HG03097 (cell line): ENCODE data around the gene CAPN1.
"Not testable (repeated sequence)": the region's sequence is repeated elsewhere in the genome, so short reads cannot be mapped to it uniquely, and the experiment has no call there.

ENCODE experiments used
- ATAC-seq: cut with Tn5 transposase; IDR thresholded peaks from one replicate; pipeline ENCODE4 v1.9.1; 2021; ENCODE audit not compliant: unreplicated experiment, low FRiP score

Gene CAPN1

GRCh38 chr11:65159012-65159411, 22.7 kb upstream of the CAPN1 start:
- ATAC-seq = no peak

- no peak for ATAC-seq
These were observed 21.1 kb upstream of the CAPN1 start for GRCh38 chr11:65160643-65161042.

GRCh38 chr11:65163684-65164083, 18.0 kb upstream of the CAPN1 start:
- ATAC-seq = no peak

DNA sequence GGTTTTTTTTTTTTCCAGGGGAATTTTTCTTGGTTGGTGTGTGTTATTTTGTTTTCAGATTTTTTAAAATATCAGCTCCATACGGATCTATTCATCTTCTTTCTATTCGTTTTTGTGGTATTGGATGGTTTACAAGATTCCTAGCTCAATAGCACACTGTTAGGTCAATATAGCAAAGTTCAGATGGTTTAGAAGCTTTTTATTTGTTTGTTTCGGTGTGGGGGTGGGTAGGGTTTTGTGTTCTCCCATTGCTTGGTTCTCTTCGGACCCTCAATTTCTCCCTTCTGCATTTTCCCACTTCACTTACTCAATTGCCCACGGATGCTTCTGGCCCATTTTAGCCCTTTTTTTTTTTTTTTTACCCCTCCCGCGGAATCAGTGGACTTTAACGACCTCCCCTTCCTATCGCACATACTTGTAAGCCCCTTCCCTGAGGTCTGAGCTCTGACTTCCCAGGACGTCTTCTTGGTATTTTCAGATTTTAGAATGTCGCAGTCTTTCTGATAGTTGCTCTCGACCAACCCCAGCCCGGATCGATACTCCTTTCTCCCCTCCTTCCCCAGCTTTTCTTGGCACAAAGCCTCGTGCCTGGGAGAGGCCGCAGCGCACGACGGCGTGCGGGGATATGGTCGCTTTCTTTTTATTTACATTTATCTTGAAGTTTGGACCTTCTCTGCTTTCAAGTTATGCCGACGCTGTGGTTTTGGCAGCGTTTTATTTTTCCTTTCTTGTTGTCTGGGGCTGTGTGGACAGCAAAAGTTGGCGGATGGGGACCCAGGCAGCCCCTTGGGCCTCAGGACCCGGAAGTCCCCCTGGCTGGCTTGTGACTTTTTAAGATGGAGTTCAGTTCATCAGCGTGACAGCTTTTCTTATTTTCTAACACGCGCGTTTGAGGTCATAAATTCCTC, 16.1 kb upstream of the CAPN1 start:
- ATAC-seq = no peak

GRCh38 chr11:65166893-65167292, 14.8 kb upstream of the CAPN1 start:
- no peak for ATAC-seq

DNA sequence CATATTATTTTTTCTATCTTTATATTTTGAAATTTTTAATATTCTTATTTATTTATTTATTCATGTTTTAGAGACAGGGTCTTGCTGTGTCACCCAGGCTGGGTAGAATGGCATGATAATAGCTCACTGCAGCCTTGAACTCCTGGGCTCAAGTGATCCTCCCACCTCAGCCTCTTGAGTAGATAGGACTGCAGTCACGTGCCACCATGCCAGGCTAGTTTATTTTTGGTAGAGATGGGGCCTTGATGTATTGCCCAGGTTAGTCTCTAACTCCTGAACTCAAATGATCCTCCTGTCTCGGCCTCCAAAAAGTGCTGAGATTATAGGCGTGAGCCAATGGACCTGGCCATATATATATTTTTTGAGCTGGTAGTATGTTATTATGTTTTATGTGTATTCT, 14.1 kb upstream of the CAPN1 start:
- no peak for ATAC-seq

DNA sequence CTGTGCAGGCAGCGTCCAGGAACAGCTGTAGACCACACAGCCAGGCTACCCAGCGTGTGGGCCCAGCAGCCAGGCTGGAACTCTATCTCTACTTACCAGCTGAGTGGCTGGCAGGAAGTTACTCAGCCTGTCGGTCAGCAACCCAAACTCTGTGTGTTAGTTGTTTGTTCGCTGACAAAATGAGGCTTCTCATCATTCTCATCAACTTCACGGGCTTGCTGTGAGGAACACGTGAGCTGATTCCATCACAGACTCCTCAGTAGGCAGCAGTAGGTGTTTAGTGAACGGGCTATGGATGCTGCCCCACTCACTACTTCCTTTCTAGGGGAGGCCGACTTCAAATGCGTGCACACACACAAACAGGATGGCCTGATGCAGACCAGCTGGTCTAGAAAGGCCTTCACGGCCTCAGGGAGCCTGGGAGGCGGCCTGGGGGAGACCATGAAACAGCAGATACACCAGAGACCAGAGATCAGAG, 12.5 kb upstream of the CAPN1 start:
- ATAC-seq = no peak

GRCh38 chr11:65170058-65170534, 11.6 kb upstream of the CAPN1 start, which contains the start of gene SPDYC:
Gene SPDYC (plus strand): TSS chr11:65170233. CDS start chr11:65171358, 1,125 bp downstream.
- ATAC-seq = no peak

GRCh38 chr11:65172600-65172999, 9.1 kb upstream of the CAPN1 start:
- ATAC-seq = no peak

DNA sequence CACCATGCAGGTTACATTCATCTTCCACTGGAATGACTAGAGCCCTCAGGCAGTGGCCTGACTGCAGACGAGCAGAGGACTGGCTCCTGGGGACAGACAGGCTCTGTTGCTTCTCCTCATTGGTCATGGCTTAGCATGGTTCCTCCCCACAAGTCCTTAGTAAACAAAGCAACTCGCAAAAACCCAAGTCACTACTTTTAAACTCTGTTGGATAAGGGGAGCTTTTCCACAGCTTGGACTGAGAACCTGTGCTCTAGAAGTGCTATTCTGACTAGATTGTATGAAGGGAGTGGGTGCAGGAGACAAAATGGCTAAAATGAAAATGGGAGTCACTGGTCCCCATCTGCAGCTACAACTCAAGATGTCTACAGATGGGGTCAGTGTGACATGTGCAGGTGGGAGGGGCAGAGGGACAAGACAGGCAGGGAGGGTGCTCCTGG, 7.1 kb upstream of the CAPN1 start:
- not testable (repeated sequence) for ATAC-seq

DNA sequence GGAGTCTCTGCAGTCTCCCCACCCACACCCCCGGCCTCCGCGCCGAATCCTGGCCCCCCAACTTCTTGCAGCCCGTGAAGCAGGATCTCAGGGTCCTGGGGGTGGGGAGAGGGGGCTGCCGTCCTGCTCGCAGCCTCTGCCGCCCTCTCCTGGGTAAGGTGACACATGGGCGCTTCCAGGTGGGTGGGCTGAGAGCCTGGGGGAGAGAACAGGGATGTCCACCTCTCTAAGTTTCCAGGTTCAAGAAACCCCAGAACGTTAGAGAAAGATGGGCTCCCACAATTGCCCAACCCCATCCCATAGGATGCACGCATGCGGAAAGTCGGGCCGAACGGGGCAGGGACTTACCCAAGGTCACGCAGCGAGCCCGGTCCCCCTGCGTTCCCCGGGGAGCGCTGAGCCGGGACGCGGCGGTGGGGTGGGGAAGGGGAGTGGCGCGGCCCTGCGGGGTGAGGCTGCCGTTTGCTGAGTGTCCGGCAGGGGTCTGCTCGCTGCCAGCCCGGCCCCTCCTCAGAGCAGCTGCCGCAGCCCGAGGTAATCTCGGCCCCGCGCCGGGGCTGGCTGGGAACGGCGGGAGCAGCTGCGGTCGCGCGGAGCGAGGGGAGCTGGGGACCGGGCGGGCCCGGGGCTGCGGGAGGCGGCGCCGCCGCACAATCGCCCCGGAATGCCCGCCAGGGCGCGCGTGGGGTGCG, 705 bp upstream of the CAPN1 start:
- no peak for ATAC-seq

DNA sequence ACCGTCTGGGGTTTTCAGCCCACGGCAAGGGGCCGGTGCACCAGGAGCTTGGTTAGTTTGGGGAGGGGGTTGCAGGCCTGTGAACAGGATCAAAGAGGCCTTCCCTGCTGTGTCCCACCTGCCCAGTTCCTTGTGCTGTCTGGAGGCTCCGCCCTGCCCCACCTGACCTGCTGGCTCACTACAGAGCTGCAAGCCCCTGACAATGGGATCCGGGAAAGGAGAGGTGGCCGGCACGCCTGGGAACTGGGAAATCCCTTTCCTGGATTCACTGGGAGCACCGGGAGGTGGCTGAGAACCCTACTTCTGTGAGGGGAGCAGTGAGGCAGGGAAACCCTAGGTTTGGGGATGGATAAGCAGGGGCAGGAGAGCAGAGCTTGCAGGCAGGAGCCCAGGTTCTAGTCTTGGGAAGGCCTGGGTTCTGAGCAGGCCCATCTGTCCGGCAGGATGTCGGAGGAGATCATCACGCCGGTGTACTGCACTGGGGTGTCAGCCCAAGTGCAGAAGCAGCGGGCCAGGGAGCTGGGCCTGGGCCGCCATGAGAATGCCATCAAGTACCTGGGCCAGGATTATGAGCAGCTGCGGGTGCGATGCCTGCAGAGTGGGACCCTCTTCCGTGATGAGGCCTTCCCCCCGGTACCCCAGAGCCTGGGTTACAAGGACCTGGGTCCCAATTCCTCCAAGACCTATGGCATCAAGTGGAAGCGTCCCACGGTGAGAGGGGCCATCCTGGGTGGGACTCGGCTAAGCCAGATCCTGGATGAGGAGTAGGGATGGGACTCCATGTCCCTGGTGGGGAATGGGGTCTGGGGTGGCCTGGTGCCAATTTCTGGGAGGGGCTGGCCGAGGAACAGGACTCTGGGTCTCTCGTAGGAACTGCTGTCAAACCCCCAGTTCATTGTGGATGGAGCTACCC, 786 bp downstream of the CAPN1 start:
- ATAC-seq = no peak

DNA sequence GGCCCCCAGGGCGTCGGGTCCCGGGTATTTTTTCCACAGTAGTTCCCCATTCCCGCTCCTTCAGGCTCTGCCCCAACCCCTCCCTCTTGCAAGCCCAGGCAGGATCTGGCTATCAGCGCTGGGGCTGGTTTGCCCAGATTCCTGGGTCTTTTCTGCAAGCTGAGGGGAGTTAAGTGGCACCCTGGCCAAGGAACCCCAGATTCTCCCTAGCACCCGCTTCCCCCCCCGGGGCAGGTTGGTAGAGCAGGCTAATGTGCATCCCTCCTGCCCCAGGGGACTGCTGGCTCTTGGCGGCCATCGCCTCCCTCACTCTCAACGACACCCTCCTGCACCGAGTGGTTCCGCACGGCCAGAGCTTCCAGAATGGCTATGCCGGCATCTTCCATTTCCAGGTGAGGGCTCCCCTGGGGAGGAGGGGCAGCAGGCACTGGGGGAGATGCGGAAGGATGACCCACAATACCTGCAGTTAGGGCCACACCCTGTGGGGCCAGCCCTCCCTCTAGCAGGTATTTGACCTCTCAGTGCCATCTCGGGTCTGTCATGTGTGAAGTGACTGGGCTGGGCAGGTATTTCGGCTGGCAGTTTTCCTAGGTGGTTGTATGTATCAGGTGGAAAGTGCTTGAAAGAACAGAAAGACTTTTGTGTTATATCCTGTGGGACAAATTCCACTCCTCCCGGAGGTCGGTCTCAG, 1.6 kb downstream of the CAPN1 start:
- no peak for ATAC-seq

DNA sequence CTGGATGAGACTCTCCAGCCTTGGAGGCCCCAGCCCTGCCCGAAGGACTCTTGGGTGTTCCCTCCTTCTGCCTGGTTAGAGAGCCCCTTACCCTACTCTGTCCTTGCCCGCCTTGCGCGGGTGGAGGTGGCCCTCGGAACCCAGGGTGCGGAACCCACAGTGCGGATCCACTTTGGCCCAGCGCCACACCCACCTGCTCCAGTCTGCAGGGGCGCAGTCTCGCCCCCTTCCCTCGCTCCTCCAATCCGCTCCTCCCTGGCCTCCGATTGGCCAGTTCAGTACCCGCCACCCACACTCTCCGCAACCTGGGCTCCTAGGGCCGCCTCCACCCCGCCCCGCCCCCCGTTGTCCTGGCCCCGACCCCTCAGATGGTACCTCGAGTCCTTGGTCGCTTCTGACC, 2.4 kb downstream of the CAPN1 start:
- no peak for ATAC-seq

DNA sequence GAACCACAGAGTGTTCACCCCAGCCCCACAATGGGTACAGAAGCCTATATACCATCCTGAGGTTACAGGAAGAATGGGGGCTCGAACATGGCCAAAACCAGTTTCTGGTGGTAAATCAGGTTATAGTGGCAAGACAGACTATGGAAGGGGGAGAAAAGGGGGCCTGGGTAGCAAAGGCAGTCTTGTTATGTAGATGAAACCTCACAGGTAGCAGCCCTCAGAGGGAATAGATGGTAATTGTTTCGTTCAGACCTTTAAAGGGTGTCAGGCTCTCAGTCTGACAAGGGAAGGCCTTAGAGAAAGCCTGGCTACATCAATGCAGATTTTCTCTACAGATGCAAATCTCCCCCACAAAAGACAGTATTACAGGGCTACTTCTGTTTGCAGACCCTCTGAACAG, 3.4 kb downstream of the CAPN1 start:
- ATAC-seq = no peak

- no peak for ATAC-seq
These were observed 4.2 kb downstream of the CAPN1 start for GRCh38 chr11:65185869-65186341.

DNA sequence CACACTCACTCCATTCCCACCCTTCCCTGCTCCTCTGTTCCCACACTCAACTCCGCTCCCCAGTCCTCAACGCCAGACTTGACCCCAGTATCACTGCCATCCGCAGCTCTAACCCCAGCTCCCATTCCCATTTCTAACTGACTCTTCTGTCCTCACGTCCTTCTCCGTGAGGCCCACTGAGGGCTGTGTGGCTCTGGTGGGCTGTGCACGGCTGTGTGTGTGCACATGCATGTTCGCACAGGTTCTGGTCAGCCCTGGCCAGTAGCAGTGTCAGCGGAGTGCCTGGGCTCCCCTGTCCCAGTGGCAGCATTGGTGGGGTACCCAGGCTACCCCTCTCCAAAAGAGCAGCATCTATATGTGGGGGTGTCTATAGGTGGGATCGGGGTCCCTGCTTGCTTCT, 5.0 kb downstream of the CAPN1 start:
- ATAC-seq = no peak

- no peak for ATAC-seq
These were observed 5.5 kb downstream of the CAPN1 start for GRCh38 chr11:65187146-65187675.

DNA sequence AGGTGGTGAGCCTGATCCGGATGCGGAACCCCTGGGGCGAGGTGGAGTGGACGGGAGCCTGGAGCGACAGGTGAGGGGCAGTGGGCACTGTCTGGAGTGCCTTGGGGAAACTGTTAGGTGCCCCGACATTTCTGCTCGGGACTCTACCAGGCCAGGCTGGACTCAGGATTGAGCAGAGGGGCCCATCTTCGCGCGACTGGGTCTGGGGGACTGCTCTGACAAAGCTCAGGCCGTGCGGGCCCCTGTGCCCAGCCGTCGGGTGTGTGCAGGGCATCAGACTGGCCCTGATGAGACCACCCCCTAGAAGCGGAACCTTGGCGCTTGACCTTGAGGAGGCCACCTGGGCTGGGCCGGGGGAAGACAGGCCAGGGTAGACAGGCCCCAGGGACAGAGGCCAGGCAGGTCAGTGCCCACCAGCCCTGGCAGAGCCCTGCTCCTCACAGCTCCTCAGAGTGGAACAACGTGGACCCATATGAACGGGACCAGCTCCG, 6.3 kb downstream of the CAPN1 start:
- ATAC-seq = no peak
